GM19043 (cell line): Measurements from ENCODE around the gene ARHGEF33.

Source experiments
- ATAC-seq: cut with Tn5 transposase; IDR thresholded peaks from one replicate; pipeline ENCODE4 v1.9.1; 2021; ENCODE audit warnings: low read depth; ENCODE audit not compliant: unreplicated experiment

Gene ARHGEF33

DNA sequence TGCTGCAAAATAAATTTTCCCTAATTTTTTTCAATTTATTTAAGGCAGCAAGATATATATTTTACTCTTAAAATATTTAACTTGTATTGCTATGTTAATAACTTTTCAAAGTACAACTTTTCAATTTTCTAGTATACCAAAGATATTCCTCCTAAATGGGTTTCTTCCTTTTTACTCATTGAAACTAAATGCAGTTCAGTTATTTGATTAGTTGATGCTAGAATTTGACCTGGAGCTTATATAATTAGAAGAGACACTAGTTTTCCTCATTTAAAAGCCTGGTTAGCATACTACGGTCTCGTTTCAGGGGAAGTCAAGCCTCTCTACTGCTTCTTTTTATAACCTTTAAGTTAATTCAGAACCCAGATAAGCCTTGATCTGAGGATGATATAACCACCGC, at the start of gene ARHGEF33:
ARHGEF33 (plus strand) TSS at position 301 of the 400 bp plus-strand sequence. CDS start 29,573 bp downstream, outside the sequence.
- no peak for ATAC-seq

DNA sequence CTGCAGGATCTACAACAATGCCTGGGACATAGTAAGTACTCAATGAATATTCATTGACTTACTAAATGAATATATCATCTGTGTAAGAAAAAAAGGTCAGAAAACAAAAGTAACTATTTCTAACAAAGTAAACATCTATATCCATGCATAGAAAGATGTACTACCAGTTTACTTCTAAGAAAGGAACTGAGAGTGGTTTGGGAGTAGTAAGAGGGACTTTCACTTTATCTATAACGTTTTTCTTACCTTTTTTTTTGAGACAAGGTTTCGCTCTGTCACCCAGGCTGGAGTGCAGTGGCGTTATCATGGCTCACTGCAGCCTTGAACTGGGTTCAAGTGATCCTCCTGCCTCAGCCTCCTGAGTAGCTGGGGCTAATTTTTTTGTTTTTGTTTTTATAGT, 39.6 kb upstream of the ARHGEF33 start:
- peak; percentile 95 for ATAC-seq

- no peak for ATAC-seq
Observed at GRCh38 chr2:38856165-38856564, 33.5 kb upstream of the ARHGEF33 start.

- ATAC-seq: no peak
Observed at GRCh38 chr2:38862476-38862875, 27.2 kb upstream of the ARHGEF33 start.

- ATAC-seq: no peak
Observed at GRCh38 chr2:38863061-38863695, 26.5 kb upstream of the ARHGEF33 start.

GRCh38 chr2:38866773-38867443, 22.8 kb upstream of the ARHGEF33 start:
- no peak for ATAC-seq

GRCh38 chr2:38871432-38871831, 18.2 kb upstream of the ARHGEF33 start:
- ATAC-seq: no peak

GRCh38 chr2:38873763-38874162, 15.9 kb upstream of the ARHGEF33 start:
- ATAC-seq: no peak

GRCh38 chr2:38875227-38875575, 14.5 kb upstream of the ARHGEF33 start:
- ATAC-seq: no peak

GRCh38 chr2:38875576-38876367, 13.9 kb upstream of the ARHGEF33 start, which contains the start of the genes DHX57 and MORN2:
DHX57 (minus strand) TSS chr2:38875934; CDS start chr2:38868405, 7,529 bp downstream.
MORN2 (plus strand) TSS chr2:38875976.
- ATAC-seq: peak; percentile 100

- no peak for ATAC-seq
Observed at GRCh38 chr2:38876407-38876806, 13.3 kb upstream of the ARHGEF33 start.

- no peak for ATAC-seq
Observed at GRCh38 chr2:38886063-38886462, 3.6 kb upstream of the ARHGEF33 start.

DNA sequence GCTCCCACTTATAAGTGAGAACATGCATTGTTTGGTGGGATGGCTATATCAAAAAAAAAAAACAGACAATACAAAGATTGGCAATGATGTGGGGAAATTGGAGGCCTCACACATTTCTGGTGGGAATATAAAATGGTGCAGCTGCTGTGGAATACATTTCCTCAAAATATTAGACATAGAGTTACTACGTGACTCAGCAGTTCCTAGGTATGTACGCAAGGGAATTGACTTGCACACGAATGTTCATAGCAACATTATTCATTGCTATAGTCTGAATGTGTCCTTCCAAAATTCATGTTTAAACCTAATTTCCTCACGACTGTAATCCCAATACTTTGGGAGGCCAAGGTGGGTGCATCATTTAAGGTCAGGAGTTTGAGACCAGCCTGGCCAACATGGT, 2.3 kb upstream of the ARHGEF33 start:
- no peak for ATAC-seq

DNA sequence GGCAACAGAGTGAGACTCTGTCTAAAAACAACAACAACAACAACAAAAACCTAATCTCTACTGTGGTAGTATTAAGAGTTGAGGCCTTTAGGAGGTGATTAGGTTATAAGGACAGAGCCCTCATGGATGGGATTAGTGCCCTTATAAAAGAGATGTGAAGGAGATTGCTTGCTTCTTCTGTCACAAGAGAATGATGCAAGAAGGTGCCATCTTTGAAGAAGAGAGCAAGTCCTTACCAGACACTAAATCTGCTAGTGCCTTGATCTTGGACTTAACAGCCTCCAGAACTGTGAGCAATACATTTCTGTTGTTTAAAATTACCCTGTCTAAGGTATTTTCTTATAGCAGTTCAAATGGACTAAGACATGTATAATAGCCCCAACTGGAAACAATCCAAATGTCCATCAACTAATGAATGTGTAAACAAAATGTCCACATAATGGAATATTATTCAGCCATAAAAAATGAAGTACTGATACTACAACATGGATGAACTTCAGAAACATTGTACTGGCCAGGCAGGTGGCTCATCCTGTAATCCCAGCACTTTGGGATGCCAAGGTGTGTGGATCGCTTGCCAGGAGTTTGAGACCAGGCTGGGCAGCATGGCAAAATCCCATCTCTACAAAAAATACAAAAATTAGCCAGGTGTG, 1.6 kb upstream of the ARHGEF33 start:
- no peak for ATAC-seq

GRCh38 chr2:38889045-38889444, 630 bp upstream of the ARHGEF33 start:
- ATAC-seq: no peak

DNA sequence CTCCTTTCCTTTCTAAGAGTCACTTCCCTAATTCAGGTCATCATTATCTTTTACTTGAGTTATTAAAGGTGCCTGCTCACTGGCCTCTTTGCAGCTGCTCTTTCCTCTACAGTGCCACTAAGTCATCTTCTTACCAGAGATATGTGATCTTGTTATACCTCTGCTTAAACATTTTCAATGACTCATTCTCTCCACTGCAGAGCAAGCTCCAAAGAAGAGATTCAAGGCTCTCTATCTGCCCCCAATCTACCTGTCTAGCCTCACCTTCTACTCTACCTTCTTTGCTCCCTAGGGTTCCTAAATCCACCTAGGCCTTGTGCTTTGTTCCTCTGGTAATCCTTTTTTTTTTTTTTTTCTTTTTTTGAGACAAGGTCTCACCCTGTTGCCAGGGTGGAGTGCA, 3.1 kb downstream of the ARHGEF33 start:
- ATAC-seq: no peak

- no peak for ATAC-seq
Observed at GRCh38 chr2:38898256-38898655, 8.6 kb downstream of the ARHGEF33 start.

DNA sequence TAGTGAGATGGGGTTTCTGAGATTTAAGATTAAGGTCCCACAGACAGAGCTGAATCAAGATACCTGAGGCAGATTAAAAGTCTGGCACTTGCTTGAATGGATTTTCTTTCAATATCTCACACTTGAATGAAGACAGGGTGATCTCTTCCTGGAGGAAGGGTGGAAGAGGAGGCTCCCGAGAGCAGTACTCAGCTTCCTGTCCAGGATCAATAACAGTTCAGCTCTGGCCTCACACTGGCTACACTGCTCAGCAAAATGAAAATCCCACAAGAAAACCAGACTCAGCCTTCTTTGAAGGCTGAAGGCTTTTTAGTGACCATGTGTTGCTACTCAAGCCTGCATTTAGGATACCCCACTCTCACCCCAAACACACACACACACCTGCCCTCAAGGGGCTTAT, 11.1 kb downstream of the ARHGEF33 start:
- no peak for ATAC-seq

DNA sequence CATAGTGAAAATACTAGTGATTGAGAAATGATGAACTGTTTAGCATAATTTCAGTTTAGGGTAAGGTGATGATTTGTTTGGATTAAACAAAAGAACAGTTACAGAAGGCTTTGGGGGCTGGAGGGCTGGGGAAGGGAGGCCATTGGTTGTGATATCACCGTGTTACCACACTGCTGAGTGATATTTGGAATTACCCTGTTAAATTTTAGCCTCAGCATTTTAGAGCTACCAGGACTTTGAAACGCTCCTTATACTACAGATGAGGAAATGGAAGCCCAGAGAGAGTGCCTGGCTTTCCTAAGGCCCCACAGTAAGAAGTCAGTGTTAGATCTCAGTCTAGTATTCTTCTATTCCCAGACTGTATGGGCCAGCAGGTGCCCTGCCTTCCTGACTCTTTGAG, 15.6 kb downstream of the ARHGEF33 start:
- no peak for ATAC-seq

GRCh38 chr2:38907242-38907641, 17.6 kb downstream of the ARHGEF33 start:
- ATAC-seq: no peak
